ENCODE measurements around the gene EIPR1.

Gene EIPR1

DNA sequence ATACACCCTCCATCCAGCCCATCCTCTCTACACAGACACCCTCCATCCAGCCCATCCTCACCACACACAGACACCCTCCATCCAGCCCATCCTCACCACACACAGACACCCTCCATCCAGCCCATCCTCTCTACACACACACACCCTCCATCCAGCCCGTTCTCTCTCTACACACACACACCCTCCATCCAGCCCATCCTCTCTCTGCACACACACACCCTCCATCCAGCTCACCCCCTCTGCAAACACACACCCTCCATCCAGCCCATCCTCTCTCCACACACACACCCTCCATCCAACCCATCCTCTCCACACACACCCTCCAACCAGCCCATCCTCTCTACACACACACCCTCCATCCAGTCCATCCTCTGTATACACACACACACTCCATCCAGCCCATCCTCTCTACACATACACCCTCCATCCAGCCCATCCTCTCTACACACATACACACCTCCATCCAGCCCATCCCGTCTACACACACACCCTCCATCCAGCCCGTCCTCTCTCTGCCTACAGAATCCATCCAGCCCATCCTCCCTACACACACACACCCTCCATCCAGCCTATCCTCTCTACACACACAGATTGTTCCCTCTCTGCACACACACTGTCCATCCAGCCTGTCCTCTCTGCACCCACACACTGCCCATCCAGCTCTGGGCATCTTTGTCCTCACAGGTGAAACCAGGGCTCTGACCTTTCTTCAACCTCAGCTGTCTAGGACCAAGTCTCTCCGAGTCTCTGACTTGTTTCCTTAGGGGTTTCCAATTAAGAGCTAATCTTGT, 81.2 kb downstream of the EIPR1 start:
- H3K4me1 ChIP-seq (ENCODE audit: control insufficient read depth, insufficient read depth, low read length) = peaks cover 3% of the 10 kb centered on the region; the same call in 1 of the 2 replicates
- no peak for DNase-seq (ENCODE audit: low read depth, low spot score)
- H3K9me3 ChIP-seq (ENCODE audit: control insufficient read depth, insufficient read depth, low read length) = no peaks in the 10 kb centered on the region
- no peaks in the 10 kb centered on the region for H3K27me3 ChIP-seq (ENCODE audit: control insufficient read depth, insufficient read depth, low read length)
- H3K36me3 ChIP-seq (ENCODE audit: control insufficient read depth, insufficient read depth, low read length) = no peaks in the 10 kb centered on the region
- no peak overlapping the region for H3K4me3 ChIP-seq (ENCODE audit: low read length)
- H3K27ac ChIP-seq (ENCODE audit: low read length) = no peak overlapping the region
- 100% methylated on average over 2 of the region's 4 CpGs for WGBS (ENCODE audit: insufficient coverage, insufficient read length)

DNA sequence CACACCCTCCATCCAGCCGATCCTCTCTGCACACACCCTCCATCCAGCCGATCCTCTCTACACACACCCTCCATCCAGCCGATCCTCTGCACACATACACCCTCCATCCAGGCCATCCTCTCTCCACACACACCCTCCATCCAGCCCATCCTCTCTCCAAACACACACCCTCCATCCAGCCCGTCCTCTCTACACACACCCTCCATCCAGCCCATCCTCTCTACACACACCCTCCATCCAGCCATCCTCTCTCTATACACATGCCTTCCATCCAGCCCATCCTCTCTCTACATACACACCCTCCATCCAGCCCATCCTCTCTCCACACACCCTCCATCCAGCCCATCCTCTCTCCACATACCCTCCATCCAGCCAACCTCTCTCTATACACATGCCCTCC, 83.1 kb downstream of the EIPR1 start:
- no peaks in the 10 kb centered on the region for H3K27me3 ChIP-seq (ENCODE audit: control insufficient read depth, insufficient read depth, low read length)
- H3K4me3 ChIP-seq (ENCODE audit: low read length) = no peak overlapping the region
- 0 out of 2 replicates have a peak, but pooled peaks cover 1% of the 10 kb centered on the region for H3K4me1 ChIP-seq (ENCODE audit: control insufficient read depth, insufficient read depth, low read length)
- H3K36me3 ChIP-seq (ENCODE audit: control insufficient read depth, insufficient read depth, low read length) = no peaks in the 10 kb centered on the region
- H3K9me3 ChIP-seq (ENCODE audit: control insufficient read depth, insufficient read depth, low read length) = no peaks in the 10 kb centered on the region
- no CpG with 5 or more reads among the region's 4 CpGs for WGBS (ENCODE audit: insufficient coverage, insufficient read length)
- no peak for DNase-seq (ENCODE audit: low read depth, low spot score)
- no peak overlapping the region for H3K27ac ChIP-seq (ENCODE audit: low read length)

DNA sequence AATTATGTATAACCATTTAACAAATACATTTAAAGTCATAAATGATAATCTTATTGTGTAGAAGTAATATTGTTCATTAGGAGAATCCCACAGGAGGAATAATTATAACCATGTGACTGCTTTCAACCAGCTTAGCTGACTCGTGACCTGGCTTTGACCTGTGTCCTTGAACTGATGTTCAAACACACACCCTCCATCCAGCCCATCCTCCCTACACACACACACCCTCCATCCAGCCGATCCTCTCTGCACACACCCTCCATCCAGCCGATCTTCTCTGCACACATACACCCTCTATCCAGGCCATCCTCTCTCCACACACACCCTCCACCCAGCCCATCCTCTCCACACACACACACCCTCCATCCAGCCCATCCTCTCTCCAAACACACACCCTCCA, 83.5 kb downstream of the EIPR1 start:
- DNase-seq (ENCODE audit: low read depth, low spot score) = no peak
- Histone ChIP-seq H3K27ac (ENCODE audit: low read length) (no peak overlapping the region), H3K4me1 (ENCODE audit: control insufficient read depth, insufficient read depth, low read length) (0 out of 2 replicates have a peak, but pooled peaks cover 1% of the 10 kb centered on the region), H3K4me3 (ENCODE audit: low read length) (no peak overlapping the region), H3K9me3 (ENCODE audit: control insufficient read depth, insufficient read depth, low read length) (no peaks in the 10 kb centered on the region), H3K27me3 (ENCODE audit: control insufficient read depth, insufficient read depth, low read length) (no peaks in the 10 kb centered on the region), H3K36me3 (ENCODE audit: control insufficient read depth, insufficient read depth, low read length) (no peaks in the 10 kb centered on the region)
- WGBS (ENCODE audit: insufficient coverage, insufficient read length) = no CpG with 5 or more reads among the region's 3 CpGs

DNA sequence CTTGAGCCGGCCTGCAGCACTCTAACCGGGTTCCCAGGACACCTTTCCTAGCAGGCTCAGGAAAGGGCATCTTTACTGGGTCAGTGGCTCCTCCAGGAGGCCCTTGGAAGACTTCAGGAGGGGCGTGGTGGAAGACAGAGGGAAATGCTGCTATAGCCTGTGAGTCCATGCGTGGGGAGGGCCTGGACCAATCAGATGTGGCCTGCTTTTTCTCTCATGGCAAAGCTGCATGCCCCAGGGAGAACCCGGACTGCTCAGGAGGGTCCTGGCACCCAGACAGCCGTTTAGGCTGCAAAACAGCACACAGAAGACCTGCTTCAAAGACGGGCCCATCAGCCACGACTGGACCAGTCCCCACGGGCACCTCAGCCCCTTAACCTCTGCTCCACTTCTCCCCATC, 84.4 kb downstream of the EIPR1 start:
- no peak for DNase-seq (ENCODE audit: low read depth, low spot score)
- H3K27me3 ChIP-seq (ENCODE audit: control insufficient read depth, insufficient read depth, low read length) = no peaks in the 10 kb centered on the region
- 0 out of 2 replicates have a peak, but pooled peaks cover 1% of the 10 kb centered on the region for H3K4me1 ChIP-seq (ENCODE audit: control insufficient read depth, insufficient read depth, low read length)
- WGBS (ENCODE audit: insufficient coverage, insufficient read length) = no CpG with 5 or more reads among the region's 9 CpGs
- H3K9me3 ChIP-seq (ENCODE audit: control insufficient read depth, insufficient read depth, low read length) = no peaks in the 10 kb centered on the region
- no peak overlapping the region for H3K4me3 ChIP-seq (ENCODE audit: low read length)
- H3K36me3 ChIP-seq (ENCODE audit: control insufficient read depth, insufficient read depth, low read length) = no peaks in the 10 kb centered on the region
- H3K27ac ChIP-seq (ENCODE audit: low read length) = no peak overlapping the region

DNA sequence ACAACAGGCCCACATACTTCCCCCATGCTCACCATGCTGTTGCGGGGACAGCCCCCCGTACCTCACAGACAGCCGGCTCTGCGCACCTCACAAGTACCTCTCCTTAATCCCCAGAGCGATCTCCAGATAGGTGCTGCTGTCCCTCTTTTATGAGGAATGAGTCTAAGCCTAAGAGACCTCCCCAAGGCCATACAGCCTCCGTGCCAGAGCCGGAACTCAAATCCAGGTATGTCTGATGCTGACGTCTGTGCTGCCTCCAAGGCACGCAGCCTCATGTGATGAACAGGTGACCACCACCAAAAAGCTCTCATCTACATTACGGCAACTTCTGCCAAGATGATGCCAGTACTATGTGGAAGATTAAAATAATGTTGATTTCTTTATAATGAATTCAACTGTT, 85.2 kb downstream of the EIPR1 start:
- H3K27me3 ChIP-seq (ENCODE audit: control insufficient read depth, insufficient read depth, low read length) = no peaks in the 10 kb centered on the region
- no peaks in the 10 kb centered on the region for H3K9me3 ChIP-seq (ENCODE audit: control insufficient read depth, insufficient read depth, low read length)
- no CpG with 5 or more reads among the region's 10 CpGs for WGBS (ENCODE audit: insufficient coverage, insufficient read length)
- DNase-seq (ENCODE audit: low read depth, low spot score) = no peak
- no peak overlapping the region for H3K4me3 ChIP-seq (ENCODE audit: low read length)
- H3K4me1 ChIP-seq (ENCODE audit: control insufficient read depth, insufficient read depth, low read length) = 0 out of 2 replicates have a peak, but pooled peaks cover 1% of the 10 kb centered on the region
- H3K27ac ChIP-seq (ENCODE audit: low read length) = no peak overlapping the region
- H3K36me3 ChIP-seq (ENCODE audit: control insufficient read depth, insufficient read depth, low read length) = no peaks in the 10 kb centered on the region

DNA sequence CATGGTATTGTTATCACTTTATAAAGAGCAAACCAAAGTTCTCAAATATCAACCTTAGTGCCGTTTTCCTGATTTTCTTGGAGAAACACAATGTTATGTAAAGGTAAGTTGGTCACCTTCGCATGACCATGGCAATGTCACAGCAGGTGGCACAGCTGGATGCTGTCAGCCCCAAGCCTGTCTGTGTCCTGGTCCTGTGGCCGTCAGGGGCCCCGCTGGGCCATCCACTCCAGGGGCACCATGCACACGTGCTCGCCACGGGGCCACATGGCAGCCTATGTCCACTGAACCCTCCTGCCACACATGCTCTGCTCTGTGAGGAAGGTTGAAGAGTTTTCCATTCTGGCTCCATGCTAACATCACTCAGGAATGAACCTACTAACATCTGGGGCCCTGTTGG, 85.9 kb downstream of the EIPR1 start:
- Histone ChIP-seq H3K4me3 (ENCODE audit: low read length) (no peak overlapping the region), H3K4me1 (ENCODE audit: control insufficient read depth, insufficient read depth, low read length) (0 out of 2 replicates have a peak, but pooled peaks cover 1% of the 10 kb centered on the region), H3K27me3 (ENCODE audit: control insufficient read depth, insufficient read depth, low read length) (no peaks in the 10 kb centered on the region), H3K27ac (ENCODE audit: low read length) (no peak overlapping the region), H3K36me3 (ENCODE audit: control insufficient read depth, insufficient read depth, low read length) (no peaks in the 10 kb centered on the region), H3K9me3 (ENCODE audit: control insufficient read depth, insufficient read depth, low read length) (no peaks in the 10 kb centered on the region)
- DNase-seq (ENCODE audit: low read depth, low spot score) = no peak
- WGBS (ENCODE audit: insufficient coverage, insufficient read length) = no CpG with 5 or more reads among the region's 7 CpGs

DNA sequence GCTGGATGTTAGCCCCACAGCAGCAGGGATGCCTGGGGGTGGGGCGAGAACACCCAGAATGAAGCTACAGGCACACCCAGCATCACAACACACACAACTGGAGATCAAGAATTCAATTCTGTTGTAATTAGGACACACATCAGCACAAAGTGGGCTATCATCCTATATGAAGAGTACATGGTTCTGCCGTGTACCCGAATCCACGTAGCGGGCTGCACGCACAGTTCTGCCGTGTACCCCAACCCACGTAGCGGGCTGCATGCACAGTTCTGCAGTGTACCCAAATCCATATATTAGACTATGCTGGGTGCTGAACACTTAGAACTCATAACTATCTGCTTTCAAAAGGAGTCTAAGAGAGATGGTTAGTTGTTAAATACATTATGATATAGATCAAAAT, 86.5 kb downstream of the EIPR1 start:
- H3K4me3 ChIP-seq (ENCODE audit: low read length) = no peak overlapping the region
- H3K36me3 ChIP-seq (ENCODE audit: control insufficient read depth, insufficient read depth, low read length) = no peaks in the 10 kb centered on the region
- no peak for DNase-seq (ENCODE audit: low read depth, low spot score)
- no peak overlapping the region for H3K27ac ChIP-seq (ENCODE audit: low read length)
- H3K4me1 ChIP-seq (ENCODE audit: control insufficient read depth, insufficient read depth, low read length) = 0 out of 2 replicates have a peak, but pooled peaks cover 1% of the 10 kb centered on the region
- H3K9me3 ChIP-seq (ENCODE audit: control insufficient read depth, insufficient read depth, low read length) = no peaks in the 10 kb centered on the region
- WGBS (ENCODE audit: insufficient coverage, insufficient read length) = no CpG with 5 or more reads among the region's 9 CpGs
- no peaks in the 10 kb centered on the region for H3K27me3 ChIP-seq (ENCODE audit: control insufficient read depth, insufficient read depth, low read length)

DNA sequence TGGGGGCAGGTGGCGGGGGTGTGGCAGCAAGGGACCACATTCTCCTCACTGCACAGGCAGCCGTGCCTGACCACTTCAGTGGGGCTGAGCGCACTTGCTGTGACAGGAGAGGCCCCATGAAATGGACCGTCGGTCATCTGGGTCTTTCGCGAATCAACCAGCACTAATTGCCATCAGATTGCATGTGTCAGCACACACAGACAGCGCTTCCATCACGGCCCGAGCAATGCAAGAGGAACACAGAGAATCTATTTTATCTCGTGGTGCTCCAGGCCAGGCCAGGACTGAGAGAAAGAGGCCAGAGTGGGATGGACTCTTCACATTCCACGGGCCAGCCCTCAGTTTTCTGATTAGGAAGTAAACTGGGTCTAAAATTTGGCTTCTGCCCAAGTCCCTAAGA, 87.0 kb downstream of the EIPR1 start:
- Histone ChIP-seq H3K9me3 (ENCODE audit: control insufficient read depth, insufficient read depth, low read length) (no peaks in the 10 kb centered on the region), H3K4me3 (ENCODE audit: low read length) (no peak overlapping the region), H3K36me3 (ENCODE audit: control insufficient read depth, insufficient read depth, low read length) (no peaks in the 10 kb centered on the region), H3K27ac (ENCODE audit: low read length) (no peak overlapping the region), H3K27me3 (ENCODE audit: control insufficient read depth, insufficient read depth, low read length) (no peaks in the 10 kb centered on the region), H3K4me1 (ENCODE audit: control insufficient read depth, insufficient read depth, low read length) (0 out of 2 replicates have a peak, but pooled peaks cover 1% of the 10 kb centered on the region)
- DNase-seq (ENCODE audit: low read depth, low spot score) = no peak
- WGBS (ENCODE audit: insufficient coverage, insufficient read length) = no CpG with 5 or more reads among the region's 12 CpGs

DNA sequence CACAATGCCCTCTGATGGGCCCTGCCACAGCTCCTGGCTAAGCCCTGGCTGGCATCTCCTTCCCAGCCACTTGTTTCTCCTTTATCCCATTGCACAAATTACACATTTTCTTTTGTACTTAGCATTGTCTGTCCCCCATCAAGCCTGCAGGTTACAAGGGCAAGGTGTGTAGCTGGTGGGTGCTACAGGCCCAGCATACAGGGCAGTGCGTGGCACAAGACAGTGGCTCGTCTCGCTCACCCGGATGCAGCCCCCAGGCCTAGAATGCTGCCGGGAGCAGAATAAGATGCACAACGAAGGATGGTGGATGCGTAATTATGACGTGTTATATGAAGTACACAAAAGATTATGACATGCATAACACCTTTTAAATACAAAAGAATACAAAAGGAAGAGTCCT, 87.6 kb downstream of the EIPR1 start:
- WGBS (ENCODE audit: insufficient coverage, insufficient read length) = no CpG with 5 or more reads among the region's 8 CpGs
- no peaks in the 10 kb centered on the region for H3K9me3 ChIP-seq (ENCODE audit: control insufficient read depth, insufficient read depth, low read length)

DNA sequence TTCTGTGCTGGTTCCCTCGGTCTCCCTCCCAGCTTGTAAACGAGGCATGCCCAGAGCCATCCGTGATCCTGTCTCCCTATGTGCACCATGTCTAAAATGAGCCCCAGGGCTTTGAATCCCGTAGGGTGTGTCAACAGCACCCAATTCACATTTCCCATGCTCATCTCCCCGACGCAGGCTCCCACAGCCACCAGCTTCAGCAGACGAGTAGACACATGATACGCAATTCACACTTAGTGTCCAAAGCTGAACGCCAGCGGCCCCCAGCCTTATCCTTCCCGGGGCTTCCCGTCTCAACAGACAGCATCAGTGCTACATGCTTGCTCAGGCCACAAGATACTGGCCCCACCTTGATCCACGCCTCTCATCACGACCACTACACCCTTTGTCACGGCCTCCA, 88.1 kb downstream of the EIPR1 start:
- H3K9me3 ChIP-seq (ENCODE audit: control insufficient read depth, insufficient read depth, low read length) = no peaks in the 10 kb centered on the region
- no peaks in the 10 kb centered on the region for H3K36me3 ChIP-seq (ENCODE audit: control insufficient read depth, insufficient read depth, low read length)
- 0 out of 2 replicates have a peak, but pooled peaks cover 1% of the 10 kb centered on the region for H3K4me1 ChIP-seq (ENCODE audit: control insufficient read depth, insufficient read depth, low read length)
- H3K4me3 ChIP-seq (ENCODE audit: low read length) = no peak overlapping the region
- no CpG with 5 or more reads among the region's 15 CpGs for WGBS (ENCODE audit: insufficient coverage, insufficient read length)
- DNase-seq (ENCODE audit: low read depth, low spot score) = no peak
- no peaks in the 10 kb centered on the region for H3K27me3 ChIP-seq (ENCODE audit: control insufficient read depth, insufficient read depth, low read length)
- H3K27ac ChIP-seq (ENCODE audit: low read length) = no peak overlapping the region

More for the DNA sequence above, 87.6 kb downstream of the EIPR1 start:
- no peak overlapping the region for H3K27ac ChIP-seq (ENCODE audit: low read length)
- no peak for DNase-seq (ENCODE audit: low read depth, low spot score)
- no peak overlapping the region for H3K4me3 ChIP-seq (ENCODE audit: low read length)
- no peaks in the 10 kb centered on the region for H3K36me3 ChIP-seq (ENCODE audit: control insufficient read depth, insufficient read depth, low read length)
- 0 out of 2 replicates have a peak, but pooled peaks cover 1% of the 10 kb centered on the region for H3K4me1 ChIP-seq (ENCODE audit: control insufficient read depth, insufficient read depth, low read length)
- H3K27me3 ChIP-seq (ENCODE audit: control insufficient read depth, insufficient read depth, low read length) = no peaks in the 10 kb centered on the region

DNA sequence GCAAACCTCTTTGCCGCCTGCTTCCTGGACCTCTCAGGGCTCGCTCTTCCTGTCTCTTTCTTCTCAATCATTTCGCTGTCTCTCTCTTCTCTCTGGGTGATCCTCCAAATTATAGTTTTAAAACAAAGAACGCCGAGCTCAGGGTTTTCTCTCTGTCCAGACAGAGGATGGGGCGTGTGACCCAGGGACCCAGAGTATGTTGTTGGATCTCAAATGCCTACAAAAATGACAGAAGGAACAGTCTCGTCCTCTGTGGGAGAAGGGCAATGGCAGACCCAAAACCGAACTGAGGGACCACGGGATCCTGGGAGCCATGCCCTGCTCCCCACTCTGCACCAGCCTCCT, 88.5 kb downstream of the EIPR1 start:
- no CpG with 5 or more reads among the region's 9 CpGs for WGBS (ENCODE audit: insufficient coverage, insufficient read length)
- DNase-seq (ENCODE audit: low read depth, low spot score) = no peak
- Histone ChIP-seq H3K4me1 (ENCODE audit: control insufficient read depth, insufficient read depth, low read length) (0 out of 2 replicates have a peak, but pooled peaks cover 1% of the 10 kb centered on the region), H3K36me3 (ENCODE audit: control insufficient read depth, insufficient read depth, low read length) (no peaks in the 10 kb centered on the region), H3K27me3 (ENCODE audit: control insufficient read depth, insufficient read depth, low read length) (no peaks in the 10 kb centered on the region), H3K27ac (ENCODE audit: low read length) (no peak overlapping the region), H3K4me3 (ENCODE audit: low read length) (no peak overlapping the region), H3K9me3 (ENCODE audit: control insufficient read depth, insufficient read depth, low read length) (no peaks in the 10 kb centered on the region)
